GM21423 (cell line): ENCODE results near the gene FRY.
"Not testable (repeated sequence)": the region's sequence is repeated elsewhere in the genome, so short reads cannot be mapped to it uniquely, and the experiment has no call there.

Experiments used
- ATAC-seq: cut with Tn5 transposase; IDR thresholded peaks from one replicate; pipeline ENCODE4 v1.9.1; 2021; ENCODE audit warnings: mild to moderate bottlenecking, moderate library complexity; ENCODE audit not compliant: unreplicated experiment

FRY gene

GRCh38 chr13:32040052-32040642, 8.6 kb downstream of the FRY start:
- no peak for ATAC-seq

GRCh38 chr13:32040689-32041088, 9.1 kb downstream of the FRY start:
- no peak for ATAC-seq

- peak; percentile 76 for ATAC-seq
These were observed 9.9 kb downstream of the FRY start for GRCh38 chr13:32041429-32041828.

GRCh38 chr13:32042551-32042950, 11.0 kb downstream of the FRY start:
- ATAC-seq: no peak

GRCh38 chr13:32044446-32044845, 12.9 kb downstream of the FRY start:
- ATAC-seq: no peak

GRCh38 chr13:32045537-32045936, 14.0 kb downstream of the FRY start:
- ATAC-seq: no peak

- no peak for ATAC-seq
These were observed 14.6 kb downstream of the FRY start for GRCh38 chr13:32045982-32046785.

GRCh38 chr13:32047088-32047487, 15.5 kb downstream of the FRY start:
- no peak for ATAC-seq

- peak; percentile 50 for ATAC-seq
These were observed 16.2 kb downstream of the FRY start for GRCh38 chr13:32047793-32048192.

GRCh38 chr13:32048816-32049215, 17.2 kb downstream of the FRY start:
- ATAC-seq: no peak

- no peak for ATAC-seq
These were observed 19.6 kb downstream of the FRY start for GRCh38 chr13:32051156-32051555.

GRCh38 chr13:32056316-32056715, 24.7 kb downstream of the FRY start:
- no peak for ATAC-seq

GRCh38 chr13:32057325-32057724, 25.8 kb downstream of the FRY start:
- not testable (repeated sequence) for ATAC-seq

- no peak for ATAC-seq
These were observed 28.0 kb downstream of the FRY start for GRCh38 chr13:32059511-32059984.

- no peak for ATAC-seq
These were observed 28.9 kb downstream of the FRY start for GRCh38 chr13:32060401-32060878.

GRCh38 chr13:32063619-32064233, 32.2 kb downstream of the FRY start:
- ATAC-seq: no peak

- no peak for ATAC-seq
These were observed 35.8 kb downstream of the FRY start for GRCh38 chr13:32067149-32067961.

- ATAC-seq: no peak
These were observed 36.7 kb downstream of the FRY start for GRCh38 chr13:32068255-32068654.

GRCh38 chr13:32073180-32073864, 41.7 kb downstream of the FRY start:
- no peak for ATAC-seq

- no peak for ATAC-seq
These were observed 43.7 kb downstream of the FRY start for GRCh38 chr13:32075170-32075851.
